ENCODE data around the gene WDR31.

WDR31 gene

GRCh38 chr9:113322671-113323070 lies 17.4 kb downstream of the WDR31 start (continued):
- TF ChIP-seq ZNF214 (tag by site-specific recombination; IDR thresholded peaks at IDR 0.05; ENCODE audit: borderline replicate concordance) (no peak), ZNF571 (tag by site-specific recombination; IDR thresholded peaks at IDR 0.05) (no peak), SCRT2 (tag by site-specific recombination; IDR thresholded peaks at IDR 0.05) (no peak), ZNF518A (tag by site-specific recombination; conservative IDR thresholded peaks at IDR 0.05; ENCODE audit: low read depth) (no peak), ZFP69B (tag by site-specific recombination; IDR thresholded peaks at IDR 0.05) (no peak), ZNF785 (tag by site-specific recombination; IDR thresholded peaks at IDR 0.05) (no peak)

- no peak overlapping the region for H3K4me3 ChIP-seq (ENCODE audit: low read depth, low read length)
- no peak overlapping the region for H3K27ac ChIP-seq (ENCODE audit: extremely low read depth, low read depth, low read length)
- CTCF ChIA-PET, result interaction anchor here (0.7 to 3.8 kb wide), 5 partner anchors 8 to 87 kb away, joined by 3 to 26 read pairs (median 5); partner anchors contain the start of gene ALAD
- no peaks in the 10 kb centered on the region for H3K36me3 ChIP-seq (ENCODE audit: control insufficient read depth in 2 of 2, insufficient read depth in 1 of 2, low read length in 2 of 2)
- no peak for TF ChIP-seq ZNF514 (tag by site-specific recombination; IDR thresholded peaks at IDR 0.05)
- no peak for TF ChIP-seq ZNF302 (tag by site-specific recombination; IDR thresholded peaks at IDR 0.05; ENCODE audit: low read depth)
- TF ChIP-seq, protein P1, sequence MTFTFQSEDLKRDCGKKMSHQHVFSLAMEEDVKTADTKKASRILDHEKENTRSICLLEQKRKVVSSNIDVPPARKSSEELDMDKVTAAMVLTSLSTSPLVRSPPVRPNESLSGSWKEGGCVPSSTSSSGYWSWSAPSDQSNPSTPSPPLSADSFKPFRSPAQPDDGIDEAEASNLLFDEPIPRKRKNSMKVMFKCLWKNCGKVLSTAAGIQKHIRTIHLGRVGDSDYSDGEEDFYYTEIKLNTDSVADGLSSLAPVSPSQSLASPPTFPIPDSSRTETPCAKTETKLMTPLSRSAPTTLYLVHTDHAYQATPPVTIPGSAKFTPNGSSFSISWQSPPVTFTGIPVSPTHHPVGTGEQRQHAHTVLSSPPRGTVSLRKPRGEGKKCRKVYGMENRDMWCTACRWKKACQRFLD (tag by site-specific recombination; IDR thresholded peaks at IDR 0.05), result no peak
- TF ChIP-seq, protein P2, sequence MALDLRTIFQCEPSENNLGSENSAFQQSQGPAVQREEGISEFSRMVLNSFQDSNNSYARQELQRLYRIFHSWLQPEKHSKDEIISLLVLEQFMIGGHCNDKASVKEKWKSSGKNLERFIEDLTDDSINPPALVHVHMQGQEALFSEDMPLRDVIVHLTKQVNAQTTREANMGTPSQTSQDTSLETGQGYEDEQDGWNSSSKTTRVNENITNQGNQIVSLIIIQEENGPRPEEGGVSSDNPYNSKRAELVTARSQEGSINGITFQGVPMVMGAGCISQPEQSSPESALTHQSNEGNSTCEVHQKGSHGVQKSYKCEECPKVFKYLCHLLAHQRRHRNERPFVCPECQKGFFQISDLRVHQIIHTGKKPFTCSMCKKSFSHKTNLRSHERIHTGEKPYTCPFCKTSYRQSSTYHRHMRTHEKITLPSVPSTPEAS (tag by site-specific recombination; IDR thresholded peaks at IDR 0.05), result no peak
- TF ChIP-seq ZNF19 (tag by site-specific recombination; IDR thresholded peaks at IDR 0.05; ENCODE audit: low read depth), result no peak
- TF ChIP-seq BCL11A (tag by site-specific recombination; IDR thresholded peaks at IDR 0.05; ENCODE audit: low read depth), result no peak
- no peak for TF ChIP-seq HOXA7 (CRISPR knock-in tag; IDR thresholded peaks at IDR 0.05; ENCODE audit: borderline replicate concordance)
- TF ChIP-seq ZNF670 (tag by site-specific recombination; IDR thresholded peaks at IDR 0.05; ENCODE audit: low read depth), result no peak
- TF ChIP-seq ZNF571 (tag by site-specific recombination; IDR thresholded peaks at IDR 0.05), result no peak
- no peak for TF ChIP-seq ZNF354C (tag by site-specific recombination; IDR thresholded peaks at IDR 0.05; ENCODE audit: borderline replicate concordance, low read depth)
- TF ChIP-seq ZBTB1 (tag by site-specific recombination; IDR thresholded peaks at IDR 0.05), result no peak
- no peak for TF ChIP-seq HOXD13 (CRISPR knock-in tag; IDR thresholded peaks at IDR 0.05; ENCODE audit: borderline replicate concordance)
- TF ChIP-seq ZNF335 (tag by site-specific recombination; conservative IDR thresholded peaks at IDR 0.05), result no peak
- TF ChIP-seq ZNF37A (tag by site-specific recombination; IDR thresholded peaks at IDR 0.05), result no peak
- TF ChIP-seq REPIN1 (tag by site-specific recombination; IDR thresholded peaks at IDR 0.05; ENCODE audit: low read depth), result no peak
- POLR2A ChIA-PET, result interaction anchor here (0.7 kb wide), 1 partner anchor 90 kb away, joined by 4 read pairs; the partner anchor contains the start of genes C9orf43 and POLE3
- no peaks in the 10 kb centered on the region for H3K4me1 ChIP-seq (ENCODE audit: control insufficient read depth, insufficient read depth, low read length)
- H3K9me3 ChIP-seq (ENCODE audit: control insufficient read depth, insufficient read depth, low read depth, low read length), result no peaks in the 10 kb centered on the region
These were observed 20.0 kb downstream of the WDR31 start for GRCh38 chr9:113320051-113320450.

Data from HEK293 (cell line).